SU-DHL-6 (cell line): Measurements from ENCODE around the gene RHOT1.
"Not testable (repeated sequence)": the region's sequence is repeated elsewhere in the genome, so short reads cannot be mapped to it uniquely, and the experiment has no call there.

Source experiments
- H2AFZ ChIP-seq: fragments of 200-600 bp; sonication (generic); 2 replicates; pipeline ENCODE4 v1.6.1; 2014; ENCODE audit warnings: low read depth, mild to moderate bottlenecking, moderate library complexity, mixed read lengths, antibody characterized with exemption, low read length; ENCODE audit not compliant: severe bottlenecking
- H3F3A ChIP-seq: fragments of 200-600 bp; shearing (Covaris generic); 2 replicates; pipeline ENCODE4 v1.6.0; 2016; ENCODE audit warnings: antibody characterized with exemption, mild to moderate bottlenecking; ENCODE audit not compliant: insufficient read depth
- H3K27ac ChIP-seq: fragments of 200-600 bp; sonication (generic); 2 replicates; pipeline ENCODE4 v1.5.1; 2016; ENCODE audit warnings: low read depth, mild to moderate bottlenecking, low read length, moderate library complexity, mixed read lengths
- H3K27me3 ChIP-seq: fragments of 200-600 bp; sonication (generic), shearing (Covaris generic); 2 replicates; pipeline ENCODE4 v1.6.0; 2014; ENCODE audit warnings: mild to moderate bottlenecking, low read length
- H3K36me3 ChIP-seq: fragments of 200-600 bp; sonication (generic); 2 replicates; pipeline ENCODE4 v1.6.1; 2014; ENCODE audit warnings: mild to moderate bottlenecking, low read length, mixed read lengths
- H3K4me2 ChIP-seq: fragments of 300-600, 200-600 bp; shearing (Covaris generic), sonication (generic); 2 replicates; pipeline ENCODE4 v1.6.0; 2014; ENCODE audit warnings: low read length, low read depth, mild to moderate bottlenecking; ENCODE audit not compliant: poor library complexity, severe bottlenecking
- H3K4me3 ChIP-seq: fragments of 200-600 bp; sonication (generic); 2 replicates; pipeline ENCODE4 v1.5.1; 2014; ENCODE audit warnings: antibody characterized with exemption, low read length, mild to moderate bottlenecking, mixed read lengths; ENCODE audit not compliant: insufficient read depth, poor library complexity, severe bottlenecking
- H3K79me2 ChIP-seq: fragments of 200-600 bp; sonication (generic); 2 replicates; pipeline ENCODE4 v1.6.1; 2014; ENCODE audit warnings: mild to moderate bottlenecking, low read length, moderate library complexity; ENCODE audit not compliant: insufficient read depth
- H3K9ac ChIP-seq: fragments of 200-600 bp; sonication (generic); 2 replicates; pipeline ENCODE4 v1.7.0; 2014; ENCODE audit warnings: mild to moderate bottlenecking, low read length
- H3K9me2 ChIP-seq: fragments of 200-600 bp; sonication (generic); replicated peaks from 2 replicates; pipeline ENCODE4 v1.6.1; 2014; ENCODE audit warnings: low read length; ENCODE audit not compliant: insufficient read depth
- H3K9me3 ChIP-seq: fragments of 200-600 bp; sonication (generic); 2 replicates; pipeline ENCODE4 v1.6.1; 2014; ENCODE audit warnings: low read length, mixed read lengths; ENCODE audit not compliant: insufficient read depth
- H4K20me1 ChIP-seq: fragments of 200-600 bp; sonication (generic); 2 replicates; pipeline ENCODE4 v1.6.1; 2014; ENCODE audit warnings: low read depth, mild to moderate bottlenecking, antibody characterized with exemption, low read length, moderate library complexity, mixed read lengths
- EZH2phosphoT487 ChIP-seq: fragments of 200-600 bp; sonication (generic), shearing (Covaris generic); conservative IDR thresholded peaks from 2 replicates; pipeline ENCODE4 v1.6.1; 2018; ENCODE audit warnings: mild to moderate bottlenecking, antibody characterized with exemption, low read length, moderate library complexity, mixed read lengths
- TF ChIP-seq, protein P1 (sequence below): fragments of 200-600 bp; sonication (generic); IDR thresholded peaks from one replicate; pipeline ENCODE4 v1.5.1; 2017; ENCODE audit warnings: antibody characterized with exemption, mild to moderate bottlenecking, low read length, moderate library complexity; ENCODE audit not compliant: insufficient read depth, poor library complexity, severe bottlenecking

Gene RHOT1

DNA sequence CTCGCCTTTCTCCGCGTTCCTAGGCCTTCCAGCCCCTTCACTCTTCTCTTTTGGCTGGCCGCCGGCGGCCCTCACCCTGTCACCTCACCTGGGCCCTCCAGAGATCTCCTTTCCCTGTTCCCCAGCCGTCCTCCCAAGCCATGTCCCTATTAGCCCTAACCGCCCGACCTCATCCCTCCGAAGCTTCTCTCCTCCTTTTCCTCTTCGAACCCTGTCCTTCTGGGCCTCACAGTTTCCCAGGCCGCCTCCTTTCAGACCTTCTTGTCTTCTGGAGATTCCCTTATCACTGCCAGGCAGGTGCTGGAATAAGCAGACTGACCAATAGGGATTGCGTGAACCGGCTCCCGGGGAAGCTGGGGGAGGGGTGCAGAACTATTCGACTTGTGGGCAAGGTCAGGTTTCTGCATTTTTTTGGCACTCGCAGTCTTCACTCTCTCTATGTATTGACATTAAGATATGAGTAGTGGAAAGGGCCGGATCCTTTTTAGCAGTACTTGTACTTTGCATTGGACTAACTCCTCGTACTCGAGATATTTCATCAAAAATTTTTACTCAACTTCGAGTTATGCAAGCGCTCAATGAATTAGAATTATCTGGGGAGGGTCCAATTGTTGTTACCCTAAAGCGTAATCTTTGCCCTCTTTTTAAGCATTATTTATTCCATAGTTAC lies 690 bp downstream of the RHOT1 start:
- peaks cover 4% of the 10 kb centered on the region for H3F3A ChIP-seq
- H3K9ac ChIP-seq: peak overlapping the region; percentile 88
- TF ChIP-seq, protein P1, sequence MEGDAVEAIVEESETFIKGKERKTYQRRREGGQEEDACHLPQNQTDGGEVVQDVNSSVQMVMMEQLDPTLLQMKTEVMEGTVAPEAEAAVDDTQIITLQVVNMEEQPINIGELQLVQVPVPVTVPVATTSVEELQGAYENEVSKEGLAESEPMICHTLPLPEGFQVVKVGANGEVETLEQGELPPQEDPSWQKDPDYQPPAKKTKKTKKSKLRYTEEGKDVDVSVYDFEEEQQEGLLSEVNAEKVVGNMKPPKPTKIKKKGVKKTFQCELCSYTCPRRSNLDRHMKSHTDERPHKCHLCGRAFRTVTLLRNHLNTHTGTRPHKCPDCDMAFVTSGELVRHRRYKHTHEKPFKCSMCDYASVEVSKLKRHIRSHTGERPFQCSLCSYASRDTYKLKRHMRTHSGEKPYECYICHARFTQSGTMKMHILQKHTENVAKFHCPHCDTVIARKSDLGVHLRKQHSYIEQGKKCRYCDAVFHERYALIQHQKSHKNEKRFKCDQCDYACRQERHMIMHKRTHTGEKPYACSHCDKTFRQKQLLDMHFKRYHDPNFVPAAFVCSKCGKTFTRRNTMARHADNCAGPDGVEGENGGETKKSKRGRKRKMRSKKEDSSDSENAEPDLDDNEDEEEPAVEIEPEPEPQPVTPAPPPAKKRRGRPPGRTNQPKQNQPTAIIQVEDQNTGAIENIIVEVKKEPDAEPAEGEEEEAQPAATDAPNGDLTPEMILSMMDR: no peak
- TF ChIP-seq EZH2phosphoT487: no peak
- H3K9me3 ChIP-seq: no peaks in the 10 kb centered on the region
- peak overlapping the region; percentile 34 for H3K27ac ChIP-seq
- H3K27me3 ChIP-seq: no peaks in the 10 kb centered on the region
- no peaks in the 10 kb centered on the region for H3K9me2 ChIP-seq
- H3K79me2 ChIP-seq: peaks cover 34% of the 10 kb centered on the region
- H3K4me3 ChIP-seq: peak overlapping the region; percentile 95
- peak overlapping the region; percentile 81 for H2AFZ ChIP-seq
- no peaks in the 10 kb centered on the region for H3K36me3 ChIP-seq
- H4K20me1 ChIP-seq: no peaks in the 10 kb centered on the region
- H3K4me2 ChIP-seq: peak overlapping the region; percentile 76

GRCh38 chr17:32143527-32143870 lies 1.2 kb downstream of the RHOT1 start:
- peaks cover 4% of the 10 kb centered on the region for H3F3A ChIP-seq
- H3K27ac ChIP-seq: no peak overlapping the region
- peak overlapping the region; percentile 95 for H3K4me3 ChIP-seq
- no peak overlapping the region for H2AFZ ChIP-seq
- H3K79me2 ChIP-seq: peaks cover 37% of the 10 kb centered on the region
- no peaks in the 10 kb centered on the region for H3K9me2 ChIP-seq
- H3K9me3 ChIP-seq: no peaks in the 10 kb centered on the region
- TF ChIP-seq, protein P1: no peak
- no peak for TF ChIP-seq EZH2phosphoT487
- no peaks in the 10 kb centered on the region for H3K36me3 ChIP-seq
- H4K20me1 ChIP-seq: no peaks in the 10 kb centered on the region
- peak overlapping the region; percentile 88 for H3K9ac ChIP-seq
- no peaks in the 10 kb centered on the region for H3K27me3 ChIP-seq
- H3K4me2 ChIP-seq: peak overlapping the region; percentile 76

- not testable (repeated sequence) for H3F3A ChIP-seq, H3K36me3 ChIP-seq, H3K4me3 ChIP-seq, H3K27ac ChIP-seq, H4K20me1 ChIP-seq, H3K9me2 ChIP-seq, H3K27me3 ChIP-seq, H3K9ac ChIP-seq, H3K4me2 ChIP-seq, H3K9me3 ChIP-seq, H2AFZ ChIP-seq
- peaks cover 42% of the 10 kb centered on the region for H3K79me2 ChIP-seq
These were observed 2.1 kb downstream of the RHOT1 start for GRCh38 chr17:32144442-32144841.

DNA sequence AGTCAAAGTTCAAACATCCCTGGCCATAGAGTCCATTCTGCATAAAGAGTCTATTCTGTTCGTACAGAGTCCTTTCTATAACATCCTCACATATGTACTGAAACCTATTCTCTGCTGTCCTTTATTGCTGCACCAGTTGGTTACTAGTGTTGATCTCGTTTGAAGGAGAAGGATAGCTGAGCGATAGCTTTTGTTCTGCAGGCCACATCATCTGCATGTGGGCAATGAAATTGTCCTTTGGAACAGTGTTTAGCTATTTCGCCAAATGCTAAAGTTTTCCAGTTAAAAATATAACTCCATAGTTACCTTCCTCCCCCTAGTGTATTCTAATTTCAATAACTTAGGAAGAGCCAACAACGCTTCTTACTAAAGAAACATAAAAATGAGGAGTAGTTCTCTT lies 6.0 kb downstream of the RHOT1 start:
- H3K9ac ChIP-seq: no peak overlapping the region
- no peaks in the 10 kb centered on the region for H3K9me3 ChIP-seq
- no peak overlapping the region for H3K4me3 ChIP-seq
- H3K36me3 ChIP-seq: no peaks in the 10 kb centered on the region; the same call in 1 of the 2 replicates
- peaks cover 58% of the 10 kb centered on the region for H3K79me2 ChIP-seq
- no peaks in the 10 kb centered on the region for H4K20me1 ChIP-seq
- no peak overlapping the region for H3K27ac ChIP-seq
- no peaks in the 10 kb centered on the region for H3K9me2 ChIP-seq
- TF ChIP-seq, protein P1: no peak
- TF ChIP-seq EZH2phosphoT487: no peak
- H3F3A ChIP-seq: peaks cover 4% of the 10 kb centered on the region; the same call in 1 of the 2 replicates
- no peak overlapping the region for H3K4me2 ChIP-seq
- no peak overlapping the region for H2AFZ ChIP-seq
- H3K27me3 ChIP-seq: no peaks in the 10 kb centered on the region
